GM10248 (cell line): ENCODE measurements around the gene NOD1.
"Not testable (repeated sequence)": the region's sequence is repeated elsewhere in the genome, so short reads cannot be mapped to it uniquely, and the experiment has no call there.

Experiments used
- CTCF ChIA-PET: fragments of 300-600 bp; sonication (Branson Sonifier 250); formaldehyde crosslinking; extraction: SDS; loops from one replicate; lab custom pipeline; 2021; ENCODE audit warnings: antibody characterized with exemption; lab: Yijun Ruan, JAX
- POLR2A ChIA-PET: fragments of 350-650 bp; sonication (Branson Sonifier 250); formaldehyde crosslinking; extraction: SDS; loops from one replicate; lab custom pipeline; 2020; ENCODE audit warnings: antibody characterized with exemption; lab: Yijun Ruan, JAX
- DNase-seq: peaks from one replicate; pipeline ENCODE4 v3.0.0; 2012; ENCODE audit errors: extremely low spot score
- CTCF ChIP-seq: IDR thresholded peaks from 2 replicates; pipeline ENCODE4 v1.5.1; 2012; ENCODE audit warnings: mild to moderate bottlenecking, low read depth; ENCODE audit errors: extremely low read depth, missing control alignments, control extremely low read depth

NOD1 gene

GRCh38 chr7:30511973-30512662 is 33.5 kb upstream of the NOD1 start:
- CTCF ChIA-PET = interaction anchor here (1.0 to 4.9 kb wide), 9 partner anchors 10 to 228 kb away, joined by 3 to 53 read pairs (median 6); no protein-coding TSS in a partner anchor
- no peak for DNase-seq
- POLR2A ChIA-PET = no interaction called here
- TF ChIP-seq CTCF = no peak

- ChIA-PET CTCF (interaction anchor here (0.7 to 4.9 kb wide), 11 partner anchors 10 to 347 kb away, joined by 3 to 53 read pairs (median 6); no protein-coding TSS in a partner anchor), POLR2A (no interaction called here)
- no peak for TF ChIP-seq CTCF
- no peak for DNase-seq
Observed at GRCh38 chr7:30511494-30511893, 32.9 kb upstream of the NOD1 start.

- ChIA-PET CTCF (interaction anchor here (0.7 to 4.9 kb wide), 18 partner anchors 9 to 346 kb away, joined by 3 to 53 read pairs (median 4); no protein-coding TSS in a partner anchor), POLR2A (no interaction called here)
- TF ChIP-seq CTCF = peak; percentile 84
- DNase-seq = no peak
Observed at GRCh38 chr7:30510124-30511075, 31.8 kb upstream of the NOD1 start.

- CTCF ChIA-PET = interaction anchor here (4.9 kb wide), 1 partner anchor 55 kb away, joined by 53 read pairs; no protein-coding TSS in a partner anchor
- DNase-seq, POLR2A ChIA-PET: not testable (repeated sequence)
Observed at GRCh38 chr7:30509171-30509857, 30.7 kb upstream of the NOD1 start.

GRCh38 chr7:30507346-30507900 is 28.8 kb upstream of the NOD1 start:
- CTCF ChIA-PET = interaction anchor here (0.8 to 1.7 kb wide), 7 partner anchors 14 to 232 kb away, joined by 3 to 8 read pairs (median 3); no protein-coding TSS in a partner anchor
- POLR2A ChIA-PET, DNase-seq: not testable (repeated sequence)

- no peak for DNase-seq
- CTCF ChIA-PET = interaction anchor here (1.3 to 1.4 kb wide), 2 partner anchors 27 to 59 kb away, joined by 3 read pairs; no protein-coding TSS in a partner anchor
- POLR2A ChIA-PET = no interaction called here
- no peak for TF ChIP-seq CTCF
Observed at GRCh38 chr7:30505174-30505697, 26.7 kb upstream of the NOD1 start.
